ENCODE data around the gene LENG1.

DNA sequence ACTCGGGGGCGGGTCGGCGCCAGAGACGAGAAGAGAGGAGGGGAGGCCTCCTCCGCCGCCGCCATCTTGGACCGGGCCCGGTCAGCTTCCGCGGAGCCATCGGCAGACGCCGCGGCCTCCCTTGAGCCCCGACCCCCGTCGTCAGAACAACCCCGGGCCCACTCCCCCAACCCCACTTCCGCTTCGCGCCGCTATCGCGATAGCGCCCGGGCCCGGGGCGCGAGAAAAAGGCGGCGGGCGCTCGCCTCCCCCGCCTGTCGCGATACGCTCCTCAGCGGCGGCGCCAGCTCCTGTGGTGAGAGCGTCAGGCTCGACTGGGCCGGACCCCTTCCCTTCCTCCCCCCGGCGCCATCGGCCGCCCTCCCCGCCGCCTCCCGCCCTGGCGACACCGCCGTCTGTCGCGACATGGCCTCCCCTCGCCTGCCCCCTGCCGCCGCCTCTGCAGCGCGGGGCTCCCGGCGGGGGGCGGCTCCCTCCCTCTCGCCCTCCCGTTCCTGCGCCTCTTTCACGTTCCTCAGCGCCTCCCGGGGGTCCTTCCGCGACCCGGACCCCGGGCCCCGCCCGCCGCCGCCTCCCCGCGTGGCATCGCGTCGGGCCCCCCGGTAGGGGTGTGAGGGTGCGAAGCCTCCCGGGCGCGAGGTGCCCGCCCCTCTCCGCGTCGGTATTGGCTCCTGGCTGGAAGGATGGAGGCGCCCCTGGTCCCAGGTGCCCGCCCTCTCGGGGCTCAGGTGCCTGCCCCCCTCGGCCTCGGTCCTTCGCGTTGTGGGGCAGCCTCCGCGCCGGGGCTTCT lies 21.6 kb downstream of the LENG1 start, which contains the start of gene CNOT3:
- TF ChIP-seq, protein P1, sequence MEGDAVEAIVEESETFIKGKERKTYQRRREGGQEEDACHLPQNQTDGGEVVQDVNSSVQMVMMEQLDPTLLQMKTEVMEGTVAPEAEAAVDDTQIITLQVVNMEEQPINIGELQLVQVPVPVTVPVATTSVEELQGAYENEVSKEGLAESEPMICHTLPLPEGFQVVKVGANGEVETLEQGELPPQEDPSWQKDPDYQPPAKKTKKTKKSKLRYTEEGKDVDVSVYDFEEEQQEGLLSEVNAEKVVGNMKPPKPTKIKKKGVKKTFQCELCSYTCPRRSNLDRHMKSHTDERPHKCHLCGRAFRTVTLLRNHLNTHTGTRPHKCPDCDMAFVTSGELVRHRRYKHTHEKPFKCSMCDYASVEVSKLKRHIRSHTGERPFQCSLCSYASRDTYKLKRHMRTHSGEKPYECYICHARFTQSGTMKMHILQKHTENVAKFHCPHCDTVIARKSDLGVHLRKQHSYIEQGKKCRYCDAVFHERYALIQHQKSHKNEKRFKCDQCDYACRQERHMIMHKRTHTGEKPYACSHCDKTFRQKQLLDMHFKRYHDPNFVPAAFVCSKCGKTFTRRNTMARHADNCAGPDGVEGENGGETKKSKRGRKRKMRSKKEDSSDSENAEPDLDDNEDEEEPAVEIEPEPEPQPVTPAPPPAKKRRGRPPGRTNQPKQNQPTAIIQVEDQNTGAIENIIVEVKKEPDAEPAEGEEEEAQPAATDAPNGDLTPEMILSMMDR (IDR thresholded peaks at IDR 0.05) = peak; percentile 50
- TF ChIP-seq EZH2 (IDR thresholded peaks at IDR 0.05) = no peak
- no peak for TF ChIP-seq EZH2phosphoT487 (IDR thresholded peaks at IDR 0.05)
